CD4-positive, alpha-beta T cell (primary cell): ENCODE results near the gene TMCO2. TPM values are rescaled to one million over a fixed set of nuclear protein-coding genes. Genes with fewer than 3 reads are reported as not detected.

ENCODE experiments used
- ATAC-seq: fragments of 200-7000 bp; cut with Tn5 transposase; one replicate; pipeline ENCODE4 v1.10.0; 2022; ENCODE audit warnings: mild to moderate bottlenecking; ENCODE audit not compliant: poor library complexity
- CTCF ChIA-PET: fragments of 350-600 bp; sonication (Branson Sonifier 250); formaldehyde crosslinking; loops from one replicate; lab custom pipeline; 2021; ENCODE audit warnings: antibody characterized with exemption, inconsistent platforms; lab: Charles Lee
- POLR2A ChIA-PET: fragments of 350-600 bp; sonication (Branson Sonifier 250); formaldehyde crosslinking; loops from one replicate; lab custom pipeline; 2021; ENCODE audit warnings: antibody characterized with exemption, inconsistent platforms; lab: Charles Lee
- DNase-seq, 14 experiments: peaks; one replicate each; pipeline ENCODE4 v3.0.0-alpha.2; 2013 to 2020; ENCODE audit warnings: mixed read lengths in 2 of 14
- H3K27ac ChIP-seq, 2 donors: one replicate each; pipeline versions ENCODE4 v1.5.1 to v1.7.0; 2013; ENCODE audit warnings: low read length in 2 of 2, low read depth in 1 of 2, mild to moderate bottlenecking in 1 of 2
- H3K27me3 ChIP-seq, 2 experiments: 1 replicate in 1 of 2; 2 replicates in 1 of 2; pipeline versions ENCODE4 v1.6.1 to v1.7.0; 2013; ENCODE audit warnings: low read length in 2 of 2, control low read depth in 1 of 2, mild to moderate bottlenecking in 1 of 2, moderate library complexity in 1 of 2; ENCODE audit not compliant: insufficient read depth in 2 of 2, control insufficient read depth in 1 of 2
- H3K36me3 ChIP-seq: one replicate; pipeline ENCODE4 v1.6.1; 2013; ENCODE audit warnings: low read length, control low read depth; ENCODE audit not compliant: insufficient read depth
- H3K4me1 ChIP-seq: one replicate; pipeline ENCODE4 v1.6.1; 2013; ENCODE audit warnings: low read length, control low read depth; ENCODE audit not compliant: insufficient read depth
- H3K4me3 ChIP-seq: one replicate; pipeline ENCODE4 v1.5.1; 2013; ENCODE audit warnings: mild to moderate bottlenecking, low read length, moderate library complexity
- H3K9me3 ChIP-seq, 2 experiments: 1 replicate in 1 of 2; 2 replicates in 1 of 2; pipeline versions ENCODE4 v1.6.1 to v1.7.0; 2013; ENCODE audit warnings: low read length in 2 of 2, mild to moderate bottlenecking in 2 of 2, control low read depth in 1 of 2, moderate library complexity in 1 of 2; ENCODE audit not compliant: control insufficient read depth in 1 of 2, insufficient read depth in 1 of 2
- H3K27ac Mint-ChIP-seq: one replicate; pipeline ENCODE4 v1.8.0; 2020; ENCODE audit warnings: mixed read lengths
- H3K27me3 Mint-ChIP-seq: one replicate; pipeline ENCODE4 v1.8.0; 2021; ENCODE audit warnings: mixed read lengths
- H3K36me3 Mint-ChIP-seq: one replicate; pipeline ENCODE4 v1.8.0; 2021; ENCODE audit warnings: low read depth, mixed read lengths
- H3K4me1 Mint-ChIP-seq: one replicate; pipeline ENCODE4 v1.8.0; 2021; ENCODE audit warnings: low read depth, mixed read lengths
- H3K4me3 Mint-ChIP-seq: one replicate; pipeline ENCODE4 v1.8.0; 2020; ENCODE audit warnings: mild to moderate bottlenecking, mixed read lengths
- H3K9me3 Mint-ChIP-seq: one replicate; pipeline ENCODE4 v1.8.0; 2020; ENCODE audit warnings: mixed read lengths
- intact Hi-C, 2 experiments: fragments of 100-400 bp; cut with DNase I in 1 of 2; cut with micrococcal nuclease in 1 of 2; formaldehyde crosslinking; loops; one replicate each; pipeline versions ENCODE4 v1.15.1 to v1.9.0; 2023 to 2025; cut with DNase I, micrococcal nuclease
- polyA plus RNA-seq, 2 donors: library from polyadenylated mRNA; unstranded; fragments of 120-200 nt; gene quantifications; one replicate each; pipeline ENCODE4 v1.2.1, GENCODE V29; 2013
- total RNA-seq, 174 experiments: library from RNA in 2 of 174; stranded (reverse) in 2 of 174; gene quantifications; one replicate each; pipeline ENCODE4 v1.2.3 and lab custom pipeline; 2021 to 2026
- TF ChIP-seq, protein P1 (sequence below): fragments of 200-600 bp; IDR thresholded peaks from one replicate; pipeline ENCODE4 v1.8.0; 2022; ENCODE audit warnings: antibody characterized with exemption, mild to moderate bottlenecking

Gene TMCO2
- not detected for total RNA-seq
- polyA plus RNA-seq (2013, experiment 1 of 2): not detected
- polyA plus RNA-seq (2013, experiment 2 of 2): 0.08 TPM
- total RNA-seq (lab: John Stamatoyannopoulos, UW): 0 to 0.54 (median 0.07) reads per million in 172 experiments

GRCh38 chr1:40247655-40248054, at the start of gene TMCO2:
TMCO2 (plus strand) TSS chr1:40247937; CDS start chr1:40247994, 57 bp downstream.
- no peaks in the 10 kb centered on the region for H3K27me3 ChIP-seq
- H3K4me3 Mint-ChIP-seq: no peak within 1 kb of the TSS
- TF ChIP-seq, protein P1, sequence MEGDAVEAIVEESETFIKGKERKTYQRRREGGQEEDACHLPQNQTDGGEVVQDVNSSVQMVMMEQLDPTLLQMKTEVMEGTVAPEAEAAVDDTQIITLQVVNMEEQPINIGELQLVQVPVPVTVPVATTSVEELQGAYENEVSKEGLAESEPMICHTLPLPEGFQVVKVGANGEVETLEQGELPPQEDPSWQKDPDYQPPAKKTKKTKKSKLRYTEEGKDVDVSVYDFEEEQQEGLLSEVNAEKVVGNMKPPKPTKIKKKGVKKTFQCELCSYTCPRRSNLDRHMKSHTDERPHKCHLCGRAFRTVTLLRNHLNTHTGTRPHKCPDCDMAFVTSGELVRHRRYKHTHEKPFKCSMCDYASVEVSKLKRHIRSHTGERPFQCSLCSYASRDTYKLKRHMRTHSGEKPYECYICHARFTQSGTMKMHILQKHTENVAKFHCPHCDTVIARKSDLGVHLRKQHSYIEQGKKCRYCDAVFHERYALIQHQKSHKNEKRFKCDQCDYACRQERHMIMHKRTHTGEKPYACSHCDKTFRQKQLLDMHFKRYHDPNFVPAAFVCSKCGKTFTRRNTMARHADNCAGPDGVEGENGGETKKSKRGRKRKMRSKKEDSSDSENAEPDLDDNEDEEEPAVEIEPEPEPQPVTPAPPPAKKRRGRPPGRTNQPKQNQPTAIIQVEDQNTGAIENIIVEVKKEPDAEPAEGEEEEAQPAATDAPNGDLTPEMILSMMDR: no peak
- POLR2A ChIA-PET: no interaction called here
- no peaks in the 10 kb centered on the region for H3K4me1 Mint-ChIP-seq
- intact Hi-C loops: no loop called here
- H3K36me3 Mint-ChIP-seq: no peaks in the 10 kb centered on the region
- H3K27ac ChIP-seq: no peak within 1 kb of the TSS
- H3K4me1 ChIP-seq: no peaks in the 10 kb centered on the region
- H3K4me3 ChIP-seq: no peak within 1 kb of the TSS
- no peaks in the 10 kb centered on the region for H3K9me3 Mint-ChIP-seq
- H3K27ac Mint-ChIP-seq: no peak within 1 kb of the TSS
- H3K9me3 ChIP-seq: no peaks in the 10 kb centered on the region
- ATAC-seq (no peak), DNase-seq (no peak)
- H3K36me3 ChIP-seq: no peaks in the 10 kb centered on the region
- no peaks in the 10 kb centered on the region for H3K27me3 Mint-ChIP-seq
- CTCF ChIA-PET: no interaction called here

- intact Hi-C loops: no loop called here
Measured at GRCh38 chr1:40199126-40199525, 48.6 kb upstream of the TMCO2 start.

DNA sequence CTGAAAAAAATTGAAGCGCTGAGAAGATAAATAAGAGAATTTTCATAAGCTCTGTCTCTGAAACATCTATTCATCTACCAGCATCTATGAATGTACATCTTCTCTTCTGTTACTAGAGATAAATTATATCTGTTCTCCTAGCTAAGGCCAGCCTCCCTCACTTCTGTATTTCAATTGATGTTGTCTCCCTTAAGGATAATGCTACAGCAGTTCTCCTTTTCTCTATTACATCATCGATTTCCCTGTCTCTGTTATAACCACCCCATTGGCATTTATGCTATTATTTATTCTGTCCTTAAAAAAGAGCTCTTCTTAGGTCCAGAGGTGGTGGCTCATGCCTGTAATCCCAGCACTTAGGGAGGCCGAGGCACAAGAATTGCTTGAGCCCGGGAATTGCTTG, 42.9 kb upstream of the TMCO2 start:
- DNase-seq (no peak), ATAC-seq (no peak)
- H3K27ac Mint-ChIP-seq: no peak overlapping the region
- ChIA-PET POLR2A (no interaction called here), CTCF (interaction anchor here (0.6 kb wide), 1 partner anchor 24 kb away, joined by 3 read pairs; no protein-coding TSS in a partner anchor)
- Histone ChIP-seq H3K4me3 (no peak overlapping the region), H3K4me1 (no peaks in the 10 kb centered on the region), H3K27me3 (no peaks in the 10 kb centered on the region), H3K9me3 (no peaks in the 10 kb centered on the region), H3K27ac (no peak overlapping the region), H3K36me3 (peaks cover 52% of the 10 kb centered on the region)
- intact Hi-C loops: no loop called here
- H3K27me3 Mint-ChIP-seq: no peaks in the 10 kb centered on the region
- no peaks in the 10 kb centered on the region for H3K9me3 Mint-ChIP-seq
- peaks cover 79% of the 10 kb centered on the region for H3K36me3 Mint-ChIP-seq
- H3K4me1 Mint-ChIP-seq: no peaks in the 10 kb centered on the region
- no peak overlapping the region for H3K4me3 Mint-ChIP-seq
- TF ChIP-seq, protein P1: no peak

More at GRCh38 chr1:40199126-40199525, 48.6 kb upstream of the TMCO2 start:
- Mint-ChIP-seq H3K4me1 (peaks cover 11% of the 10 kb centered on the region), H3K9me3 (no peaks in the 10 kb centered on the region), H3K4me3 (no peak overlapping the region), H3K27me3 (no peaks in the 10 kb centered on the region), H3K36me3 (peaks cover 68% of the 10 kb centered on the region), H3K27ac (no peak overlapping the region)
- no peaks in the 10 kb centered on the region for H3K27me3 ChIP-seq
- no peak for ATAC-seq
- no peak for DNase-seq
- ChIA-PET POLR2A (no interaction called here), CTCF (interaction anchor here (1.0 to 1.2 kb wide), 2 partner anchors 46 to 206 kb away, joined by 3 to 6 read pairs; no protein-coding TSS in a partner anchor)
- no peaks in the 10 kb centered on the region for H3K9me3 ChIP-seq
- H3K4me1 ChIP-seq: no peaks in the 10 kb centered on the region
- peaks cover 39% of the 10 kb centered on the region for H3K36me3 ChIP-seq
- no peak overlapping the region for H3K27ac ChIP-seq
- TF ChIP-seq, protein P1: no peak
- H3K4me3 ChIP-seq: no peak overlapping the region
